OCI-LY1 (cell line): Measurements from ENCODE around the gene UBE2N.
"Not testable (repeated sequence)": the region's sequence is repeated elsewhere in the genome, so short reads cannot be mapped to it uniquely, and the experiment has no call there.

ENCODE experiments used
- CTCF ChIP-seq: fragments of 200-600 bp; sonication (generic), shearing (Covaris generic); IDR thresholded peaks from 2 replicates; pipeline ENCODE4 v1.5.1; 2017; ENCODE audit warnings: mild to moderate bottlenecking, antibody characterized with exemption, low read length, moderate library complexity, mixed read lengths
- EZH2 ChIP-seq: fragments of 200-600 bp; sonication (generic), shearing (Covaris generic); IDR thresholded peaks from 2 replicates; pipeline ENCODE4 v1.8.0; 2017; ENCODE audit warnings: borderline replicate concordance, mixed run types, mild to moderate bottlenecking, antibody characterized with exemption, low read length, moderate library complexity, mixed read lengths

GRCh38 chr12:93381976-93382437 lies 59.7 kb downstream of the UBE2N start:
- TF ChIP-seq CTCF, EZH2: not testable (repeated sequence)
